ENCODE measurements around the gene HMGXB4. TPM values are rescaled to one million over a fixed set of nuclear protein-coding genes. Genes with fewer than 3 reads are reported as not detected.

HMGXB4 gene
- total RNA-seq, 1 donor from 2014 or later = 18.0 TPM

DNA sequence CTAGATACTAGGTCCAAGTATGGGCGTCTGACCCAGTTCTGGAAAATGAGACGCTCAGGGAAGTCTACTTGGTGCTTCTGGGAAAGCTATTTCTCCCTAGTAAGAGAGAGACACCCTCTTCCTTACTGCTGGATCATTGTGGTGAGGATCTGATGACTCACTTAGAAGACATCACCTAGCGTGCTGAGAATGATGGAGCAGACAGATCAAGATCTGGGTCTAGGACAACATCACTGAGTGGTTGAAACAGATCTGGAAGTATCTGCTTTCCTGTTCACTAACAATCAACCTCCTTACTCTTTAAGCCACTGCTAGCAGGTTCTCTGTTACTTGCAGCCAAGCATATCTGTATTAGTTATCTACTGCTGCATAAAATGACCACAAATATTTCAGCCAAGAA lies 38.3 kb upstream of the HMGXB4 start:
- Mint-ChIP-seq H3K4me1 (ENCODE audit: low read depth) (peaks cover 5% of the 10 kb centered on the region), H3K36me3 (ENCODE audit: low read depth) (no peaks in the 10 kb centered on the region), H3K27ac (ENCODE audit: unreplicated experiment) (no peak overlapping the region), H3K4me3 (ENCODE audit: unreplicated experiment) (no peak overlapping the region), H3K27me3 (ENCODE audit: low read depth) (peaks cover 22% of the 10 kb centered on the region), H3K9me3 (ENCODE audit: low read depth) (peaks cover 7% of the 10 kb centered on the region)
- TF ChIP-seq CTCF (IDR thresholded peaks at IDR 0.05) = no peak
- DNase-seq (ENCODE audit: low spot score) = no peak

GRCh38 chr22:35220221-35220620 lies 37.1 kb upstream of the HMGXB4 start:
- Mint-ChIP-seq H3K27me3 (ENCODE audit: low read depth) (peaks cover 30% of the 10 kb centered on the region), H3K36me3 (ENCODE audit: low read depth) (no peaks in the 10 kb centered on the region), H3K9me3 (ENCODE audit: low read depth) (peaks cover 4% of the 10 kb centered on the region), H3K4me1 (ENCODE audit: low read depth) (peaks cover 5% of the 10 kb centered on the region), H3K27ac (ENCODE audit: unreplicated experiment) (no peak overlapping the region), H3K4me3 (ENCODE audit: unreplicated experiment) (no peak overlapping the region)
- no peak for TF ChIP-seq CTCF (IDR thresholded peaks at IDR 0.05)
- DNase-seq (ENCODE audit: low spot score) = no peak

- H3K9me3 Mint-ChIP-seq (ENCODE audit: low read depth) = no peaks in the 10 kb centered on the region
- H3K4me3 Mint-ChIP-seq (ENCODE audit: unreplicated experiment) = no peak overlapping the region
- H3K36me3 Mint-ChIP-seq (ENCODE audit: low read depth) = no peaks in the 10 kb centered on the region
- TF ChIP-seq CTCF (IDR thresholded peaks at IDR 0.05) = no peak
- H3K27ac Mint-ChIP-seq (ENCODE audit: unreplicated experiment) = no peak overlapping the region
- H3K4me1 Mint-ChIP-seq (ENCODE audit: low read depth) = no peaks in the 10 kb centered on the region
- no peak for DNase-seq (ENCODE audit: low spot score)
- H3K27me3 Mint-ChIP-seq (ENCODE audit: low read depth) = peaks cover 55% of the 10 kb centered on the region
Measured at GRCh38 chr22:35225010-35225409, 32.3 kb upstream of the HMGXB4 start.

- H3K4me1 Mint-ChIP-seq (ENCODE audit: low read depth) = no peaks in the 10 kb centered on the region
- no peak for TF ChIP-seq CTCF (IDR thresholded peaks at IDR 0.05)
- no peak overlapping the region for H3K27ac Mint-ChIP-seq (ENCODE audit: unreplicated experiment)
- no peak overlapping the region for H3K4me3 Mint-ChIP-seq (ENCODE audit: unreplicated experiment)
- H3K27me3 Mint-ChIP-seq (ENCODE audit: low read depth) = peaks cover 63% of the 10 kb centered on the region
- no peaks in the 10 kb centered on the region for H3K36me3 Mint-ChIP-seq (ENCODE audit: low read depth)
- DNase-seq (ENCODE audit: low spot score) = no peak
- H3K9me3 Mint-ChIP-seq (ENCODE audit: low read depth) = no peaks in the 10 kb centered on the region
Measured at GRCh38 chr22:35226958-35227647, 30.2 kb upstream of the HMGXB4 start.

GRCh38 chr22:35229865-35230264 lies 27.4 kb upstream of the HMGXB4 start:
- TF ChIP-seq CTCF (IDR thresholded peaks at IDR 0.05) = no peak
- no peak overlapping the region for H3K27ac Mint-ChIP-seq (ENCODE audit: unreplicated experiment)
- no peak overlapping the region for H3K4me3 Mint-ChIP-seq (ENCODE audit: unreplicated experiment)
- DNase-seq (ENCODE audit: low spot score) = no peak
- peaks cover 1% of the 10 kb centered on the region for H3K9me3 Mint-ChIP-seq (ENCODE audit: low read depth)
- H3K36me3 Mint-ChIP-seq (ENCODE audit: low read depth) = no peaks in the 10 kb centered on the region
- H3K27me3 Mint-ChIP-seq (ENCODE audit: low read depth) = peaks cover 63% of the 10 kb centered on the region
- no peaks in the 10 kb centered on the region for H3K4me1 Mint-ChIP-seq (ENCODE audit: low read depth)
